ENCODE measurements around the gene ST6GAL2.
A peak's percentile ranks its signal among the peaks of the same experiment; 100 is the strongest.

ST6GAL2 gene

GRCh38 chr2:106885971-106886915, at the start of gene ST6GAL2:
ST6GAL2 (minus strand) TSS chr2:106886167; CDS start chr2:106843977, 42,190 bp downstream.
- no peak for DNase-seq

- DNase-seq = no peak
Observed at GRCh38 chr2:106932644-106933043, 46.7 kb upstream of the ST6GAL2 start.

GRCh38 chr2:106931717-106932335, 45.9 kb upstream of the ST6GAL2 start:
- DNase-seq = no peak

- DNase-seq = no peak
Observed at GRCh38 chr2:106921451-106921850, 35.5 kb upstream of the ST6GAL2 start.

- no peak for DNase-seq
Observed at GRCh38 chr2:106919012-106919411, 33.0 kb upstream of the ST6GAL2 start.

GRCh38 chr2:106904242-106904641, 18.3 kb upstream of the ST6GAL2 start:
- DNase-seq = no peak

- no peak for DNase-seq
Observed at GRCh38 chr2:106899786-106900530, 14.0 kb upstream of the ST6GAL2 start.

- DNase-seq = no peak
Observed at GRCh38 chr2:106894545-106894944, 8.6 kb upstream of the ST6GAL2 start.

GRCh38 chr2:106892048-106892447, 6.1 kb upstream of the ST6GAL2 start:
- no peak for DNase-seq

GRCh38 chr2:106890606-106891005, 4.6 kb upstream of the ST6GAL2 start:
- DNase-seq = no peak

GRCh38 chr2:106886916-106887758, 1.2 kb upstream of the ST6GAL2 start:
- no peak for DNase-seq

- DNase-seq = no peak
Observed at GRCh38 chr2:106885329-106885728, 638 bp downstream of the ST6GAL2 start.

- no peak for DNase-seq
Observed at GRCh38 chr2:106882673-106883072, 3.3 kb downstream of the ST6GAL2 start.

- no peak for DNase-seq
Observed at GRCh38 chr2:106878206-106878605, 7.8 kb downstream of the ST6GAL2 start.

GRCh38 chr2:106876699-106877098, 9.3 kb downstream of the ST6GAL2 start:
- DNase-seq = no peak

- no peak for DNase-seq
Observed at GRCh38 chr2:106869512-106870275, 16.3 kb downstream of the ST6GAL2 start.

- peak; percentile 19 for DNase-seq
Observed at GRCh38 chr2:106868275-106868674, 17.7 kb downstream of the ST6GAL2 start.

- no peak for DNase-seq
Observed at GRCh38 chr2:106867196-106867953, 18.6 kb downstream of the ST6GAL2 start.

- DNase-seq = no peak
Observed at GRCh38 chr2:106866641-106867040, 19.3 kb downstream of the ST6GAL2 start.

- no peak for DNase-seq
Observed at GRCh38 chr2:106864051-106864450, 21.9 kb downstream of the ST6GAL2 start.

GRCh38 chr2:106863387-106863786, 22.6 kb downstream of the ST6GAL2 start:
- no peak for DNase-seq

Measured in NCI-H526 treated with DMSO at 0.1 percent for 48 hours (cell line).